H1 (cell line): ENCODE results near the gene ELP1. TPM values are rescaled to one million over a fixed set of nuclear protein-coding genes. Genes with fewer than 3 reads are reported as not detected.
A peak's percentile ranks its signal among the peaks of the same experiment; 100 is the strongest.

Source experiments
- CTCF ChIA-PET: fragments of 300-600 bp; sonication (Branson Sonifier 250); formaldehyde crosslinking; loops from one replicate; lab custom pipeline; 2021; ENCODE audit not compliant: partially characterized antibody; lab: Charles Lee
- POLR2A ChIA-PET: fragments of 300-600 bp; sonication (Branson Sonifier 250); formaldehyde crosslinking; loops from one replicate; lab custom pipeline; 2021; ENCODE audit warnings: inconsistent platforms; ENCODE audit not compliant: partially characterized antibody; lab: Charles Lee
- DNase-seq, 2 experiments: peaks; one replicate each; pipeline versions ENCODE4 v3.0.0 to v3.0.0-alpha.2; 2010 to 2022; ENCODE audit warnings: low spot score in 2 of 2, low read depth in 1 of 2, mixed read lengths in 1 of 2
- FAIRE-seq: peaks from 2 replicates; lab custom pipeline; 2011; peaks lifted over from hg19 to GRCh38; lab: Jason Lieb, UNC
- H2AFZ ChIP-seq: 2 replicates; pipeline ENCODE4 v1.8.1; 2012; ENCODE audit warnings: low read length, inconsistent platforms
- H2AK5ac ChIP-seq: 2 replicates; pipeline ENCODE4 v1.6.1; 2013; ENCODE audit warnings: low read depth, low read length
- H2BK120ac ChIP-seq: replicated peaks from 2 replicates; pipeline ENCODE3; 2013; ENCODE audit warnings: low read depth, low read length, inconsistent platforms
- H2BK12ac ChIP-seq: 2 replicates; pipeline ENCODE4 v1.6.1; 2013; ENCODE audit warnings: low read depth, low read length
- H2BK15ac ChIP-seq: 2 replicates; pipeline ENCODE4 v1.6.1; 2013; ENCODE audit warnings: low read length
- H2BK20ac ChIP-seq: 2 replicates; pipeline ENCODE4 v1.6.1; 2013; ENCODE audit warnings: low read length
- H2BK5ac ChIP-seq: 2 replicates; pipeline ENCODE4 v1.6.1; 2013; ENCODE audit warnings: low read depth, low read length
- H3K14ac ChIP-seq: 2 replicates; pipeline ENCODE4 v1.6.1; 2013; ENCODE audit warnings: inconsistent platforms; ENCODE audit not compliant: insufficient read length
- H3K18ac ChIP-seq: 2 replicates; pipeline ENCODE4 v1.6.1; 2013; ENCODE audit warnings: low read length; ENCODE audit errors: extremely low read depth
- H3K23ac ChIP-seq: 2 replicates; pipeline ENCODE4 v1.6.1; 2013; ENCODE audit warnings: inconsistent platforms; ENCODE audit not compliant: insufficient read length
- H3K23me2 ChIP-seq: 2 replicates; pipeline ENCODE4 v1.6.1; 2013; ENCODE audit warnings: low read depth, low read length
- H3K27ac ChIP-seq: 2 replicates; pipeline ENCODE4 v1.6.1; 2011; ENCODE audit warnings: low read depth, low read length, inconsistent platforms
- H3K27me3 ChIP-seq, 4 experiments: replicated peaks in 1 of 4; 1 replicate in 1 of 4; 2 replicates in 3 of 4; pipeline versions ENCODE4 v1.6.1 to v1.8.1; 2011 to 2013; ENCODE audit warnings: low read length in 3 of 4, mild to moderate bottlenecking in 3 of 4, inconsistent platforms in 2 of 4, mixed read lengths in 2 of 4, moderate library complexity in 1 of 4; ENCODE audit not compliant: control insufficient read depth in 3 of 4, insufficient read depth in 3 of 4; ENCODE audit errors: extremely low read depth in 1 of 4
- H3K36me3 ChIP-seq, 4 experiments: 2 replicates each; pipeline versions ENCODE4 v1.6.1 to v1.8.1; 2011 to 2013; ENCODE audit warnings: mild to moderate bottlenecking in 4 of 4, low read length in 3 of 4, moderate library complexity in 2 of 4, control low read depth in 1 of 4, inconsistent platforms in 1 of 4; ENCODE audit not compliant: insufficient read depth in 4 of 4, control insufficient read depth in 2 of 4
- H3K4ac ChIP-seq: replicated peaks from 2 replicates; pipeline ENCODE3; 2013; ENCODE audit warnings: low read length, low read depth, mixed read lengths, inconsistent platforms; ENCODE audit not compliant: insufficient read length
- H3K4me1 ChIP-seq, 4 experiments: replicated peaks in 1 of 4; 1 replicate in 1 of 4; 2 replicates in 3 of 4; pipeline versions ENCODE4 v1.6.1 to v1.8.1; 2011 to 2013; ENCODE audit warnings: low read length in 3 of 4, inconsistent platforms in 2 of 4, mixed read lengths in 1 of 4; ENCODE audit not compliant: insufficient read depth in 4 of 4, control insufficient read depth in 3 of 4
- H3K4me2 ChIP-seq, 2 experiments: 2 replicates each; pipeline versions ENCODE4 v1.6.1 to v1.8.1; 2011 to 2013; ENCODE audit warnings: low read depth in 2 of 2, low read length in 2 of 2, control low read depth in 1 of 2, inconsistent platforms in 1 of 2, mild to moderate bottlenecking in 1 of 2; ENCODE audit not compliant: insufficient read depth in 1 of 2
- H3K4me3 ChIP-seq, 4 experiments: fragments of 200-600, 300-600 bp in 1 of 4; sonication (generic), shearing (Covaris generic), sonication (Bioruptor Twin) in 1 of 4; 2 replicates each; pipeline versions ENCODE4 v1.5.1 to v1.8.1; 2011 to 2016; ENCODE audit warnings: low read length in 4 of 4, low read depth in 3 of 4, control low read depth in 2 of 4, inconsistent platforms in 2 of 4, mild to moderate bottlenecking in 2 of 4, mixed read lengths in 1 of 4, moderate library complexity in 1 of 4; ENCODE audit not compliant: insufficient read depth in 2 of 4; ENCODE audit errors: extremely low read depth in 1 of 4
- H3K56ac ChIP-seq: replicated peaks from 2 replicates; pipeline ENCODE3; 2013; ENCODE audit warnings: low read depth, mild to moderate bottlenecking, mixed read lengths, low read length, inconsistent platforms; ENCODE audit not compliant: insufficient read length
- H3K79me1 ChIP-seq: 2 replicates; pipeline ENCODE4 v1.6.1; 2013; ENCODE audit warnings: low read depth, low read length, control low read depth
- H3K79me2 ChIP-seq, 2 experiments: 2 replicates each; pipeline versions ENCODE4 v1.6.1 to v1.8.1; 2012 to 2013; ENCODE audit warnings: low read length in 2 of 2, mild to moderate bottlenecking in 2 of 2, inconsistent platforms in 1 of 2; ENCODE audit not compliant: insufficient read depth in 2 of 2, control insufficient read depth in 1 of 2
- H3K9ac ChIP-seq, 4 experiments: replicated peaks in 1 of 4; 1 replicate in 1 of 4; 2 replicates in 3 of 4; pipeline versions ENCODE4 v1.6.1 to v1.8.1; 2011 to 2013; ENCODE audit warnings: low read depth in 3 of 4, low read length in 3 of 4, control low read depth in 2 of 4, mild to moderate bottlenecking in 2 of 4, moderate library complexity in 2 of 4, inconsistent platforms in 1 of 4; ENCODE audit errors: extremely low read depth in 1 of 4
- H3K9me3 ChIP-seq, 2 experiments: 2 replicates each; pipeline versions ENCODE4 v1.6.1 to v1.8.1; 2012 to 2013; ENCODE audit warnings: mild to moderate bottlenecking in 2 of 2, moderate library complexity in 2 of 2, control low read depth in 1 of 2, inconsistent platforms in 1 of 2, low read depth in 1 of 2, low read length in 1 of 2, mixed read lengths in 1 of 2; ENCODE audit not compliant: insufficient read depth in 2 of 2
- H4K20me1 ChIP-seq, 2 experiments: replicated peaks in 1 of 2; 2 replicates each; pipeline versions ENCODE3 to v1.8.1; 2011 to 2013; ENCODE audit warnings: inconsistent platforms in 2 of 2, low read length in 2 of 2, mild to moderate bottlenecking in 1 of 2; ENCODE audit not compliant: insufficient read depth in 2 of 2, control insufficient read depth in 1 of 2
- H4K5ac ChIP-seq: 2 replicates; pipeline ENCODE4 v1.6.1; 2013; ENCODE audit warnings: low read length, low read depth, mixed read lengths, inconsistent platforms; ENCODE audit not compliant: insufficient read length
- H4K8ac ChIP-seq: 2 replicates; pipeline ENCODE4 v1.8.0; 2013; ENCODE audit warnings: mild to moderate bottlenecking, moderate library complexity, low read length, inconsistent platforms; ENCODE audit not compliant: insufficient read depth; ENCODE audit errors: extremely low read depth
- H4K91ac ChIP-seq: replicated peaks from 2 replicates; pipeline ENCODE3; 2013; ENCODE audit warnings: low read length, mixed read lengths, inconsistent platforms; ENCODE audit not compliant: insufficient read length
- CTCF ChIP-seq, 3 experiments: IDR thresholded peaks; 1 replicate in 2 of 3; 2 replicates in 1 of 3; pipeline versions ENCODE4 v1.5.1 to v1.6.1; 2011; ENCODE audit warnings: low read length in 3 of 3, mild to moderate bottlenecking in 3 of 3, inconsistent platforms in 2 of 3, low read depth in 1 of 3, moderate library complexity in 1 of 3; ENCODE audit not compliant: insufficient read depth in 1 of 3; ENCODE audit errors: control extremely low read depth in 1 of 3
- HDAC2 ChIP-seq, 2 experiments: fragments of 300-600 bp in 1 of 2; sonication (generic) in 1 of 2; IDR thresholded peaks; 2 replicates each; pipeline ENCODE4 v1.6.1; 2011 to 2012; ENCODE audit warnings: low read depth in 2 of 2, low read length in 2 of 2, mild to moderate bottlenecking in 2 of 2, moderate library complexity in 2 of 2, borderline replicate concordance in 1 of 2, inconsistent platforms in 1 of 2
- JUN ChIP-seq: IDR thresholded peaks from 2 replicates; pipeline ENCODE4 v1.6.1; 2011; ENCODE audit warnings: low read depth, mild to moderate bottlenecking, improper control_type of control experiment, low read length
- RAD21 ChIP-seq, 2 experiments: IDR thresholded peaks in 1 of 2; conservative IDR thresholded peaks in 1 of 2; 2 replicates each; pipeline ENCODE4 v1.6.1; 2011; ENCODE audit warnings: low read depth in 2 of 2, low read length in 2 of 2, improper control_type of control experiment in 1 of 2, inconsistent platforms in 1 of 2, mild to moderate bottlenecking in 1 of 2, moderate library complexity in 1 of 2
- TAF7 ChIP-seq: optimal IDR thresholded peaks from 2 replicates; pipeline ENCODE3; 2011; ENCODE audit warnings: low read depth, mild to moderate bottlenecking, inconsistent platforms, low read length, moderate library complexity, borderline replicate concordance
- WGBS, 2 experiments: shearing (Covaris generic) in 1 of 2; methylation state at CpG; one replicate each; pipeline versions ENCODE4 v1.1.6 to v1.1.7; 2013 to 2015; ENCODE audit warnings: low lambda C conversion rate in 2 of 2, mixed read lengths in 2 of 2, inconsistent platforms in 1 of 2, low coverage in 1 of 2, missing lambda C conversion rate in 1 of 2; ENCODE audit not compliant: insufficient replicate concordance in 2 of 2, insufficient coverage in 1 of 2, insufficient read length in 1 of 2; ENCODE audit errors: extremely low coverage in 1 of 2, missing lambda C conversion rate in 1 of 2; 5-methylcytosine and 5-hydroxymethylcytosine counted together
- polyA plus RNA-seq, 7 experiments: library from polyadenylated mRNA; depleted of rRNA in 3 of 7; stranded (reverse) in 5 of 7; unstranded in 2 of 7; fragments of >200 nt in 5 of 7; fragments of 200-250 nt in 2 of 7; gene quantifications; 1 replicate in 5 of 7; 2 replicates in 1 of 7; 4 replicates in 1 of 7; pipeline versions ENCODE4 v1.2.1 to v1.2.3, GENCODE V29; 2011 to 2013; ENCODE audit warnings: missing spikeins in 2 of 7, mixed read lengths in 2 of 7
- total RNA-seq: library from RNA; stranded (reverse); fragmentation: NEBNext Ultra II Directional; extraction: Animal tissue kit (Norgen Biotek cat#: 25700); gene quantifications from 2 replicates; pipeline ENCODE4 v1.2.1, GENCODE V29; 2021

The ELP1 gene
- total and polyA plus RNA-seq, 2 of the 8 experiments (the other 6 are each of a cell fraction or from before 2014, with no cell fraction given) = 13.9 to 31.3 TPM

GRCh38 chr9:108850293-108850897, 83.5 kb downstream of the ELP1 start:
- no peak for DNase-seq
- Histone ChIP-seq H2BK12ac (no peak overlapping the region), H3K56ac (no peak overlapping the region), H2BK120ac (no peak overlapping the region), H3K14ac (no peak overlapping the region), H2BK15ac (no peak overlapping the region), H3K36me3 (no peaks in the 10 kb centered on the region), H3K23me2 (no peaks in the 10 kb centered on the region), H4K20me1 (no peaks in the 10 kb centered on the region), H3K9me3 (no peaks in the 10 kb centered on the region), H2BK5ac (no peak overlapping the region), H3K9ac (no peak overlapping the region), H3K4ac (no peak overlapping the region), H3K23ac (no peak overlapping the region), H3K27ac (no peak overlapping the region), H2AFZ (no peak overlapping the region), H3K4me2 (no peak overlapping the region), H3K4me1 (no peaks in the 10 kb centered on the region), H2BK20ac (no peak overlapping the region), H3K79me2 (no peaks in the 10 kb centered on the region), H4K8ac (no peak overlapping the region), H4K5ac (no peak overlapping the region)
- 96% methylated on average over 1 of the region's 3 CpGs; no CpG with 5 or more reads in 1 of the 2 experiments for WGBS, 2 experiments
- no peak for FAIRE-seq
- CTCF ChIA-PET = interaction anchor here (1.1 to 1.4 kb wide), 2 partner anchors 14 to 15 kb away, joined by 3 to 4 read pairs; no protein-coding TSS in a partner anchor
- POLR2A ChIA-PET = no interaction called here
- TF ChIP-seq RAD21 (IDR thresholded peaks at IDR 0.05 in 1 of 2, conservative IDR thresholded peaks at IDR 0.05 in 1 of 2; ENCODE audit: low read depth in 2 of 2, low read length in 2 of 2) (peak; percentile 51 to 55), CTCF (IDR thresholded peaks at IDR 0.05; ENCODE audit: control extremely low read depth in 1 of 3, insufficient read depth in 1 of 3, low read depth in 1 of 3, low read length in 3 of 3) (peak in 1 of 3 experiments; percentile 41; a peak in 2 of 4 replicates), TAF7 (no peak), HDAC2 (IDR thresholded peaks at IDR 0.05; ENCODE audit: borderline replicate concordance in 1 of 2, low read depth in 2 of 2, low read length in 2 of 2) (no peak), JUN (no peak)
- TF ChIP-seq, all 59 proteins: peak for 2
- Histone ChIP-seq H2AK5ac (no peak overlapping the region), H3K4me3 (no peak overlapping the region), H3K79me1 (no peaks in the 10 kb centered on the region), H4K91ac (no peak overlapping the region), H3K27me3 (no peaks in the 10 kb centered on the region), H3K18ac (no peak overlapping the region)
